Measurements from ENCODE around the gene FAP.

- TF ChIP-seq EZH2phosphoT487 (IDR thresholded peaks at IDR 0.05; ENCODE audit: insufficient read depth, low read depth) (no peak), EZH2 (IDR thresholded peaks at IDR 0.05; ENCODE audit: insufficient read depth, poor library complexity, severe bottlenecking) (no peak)
Measured at GRCh38 chr2:162242586-162243280, 512 bp downstream of the FAP start.

Measured in GM23248 (cell line).